NK-92 treated with Interleukin-12 subunit alpha and Interleukin-12 subunit beta, amount 100 ng/mL, for 24 hours (cell line): ENCODE results near the gene ERICH6B.
"Not testable (repeated sequence)": the region's sequence is repeated elsewhere in the genome, so short reads cannot be mapped to it uniquely, and the experiment has no call there.

Source experiments
- DNase-seq: peaks from one replicate; lab custom pipeline; 2025; lab: John Stamatoyannopoulos, UW

ERICH6B gene

GRCh38 chr13:45615501-45616101, at the start of gene ERICH6B:
ERICH6B (minus strand) TSS chr13:45615739; CDS start chr13:45597005, 18,734 bp downstream.
- DNase-seq: no peak

GRCh38 chr13:45662903-45663302, 47.4 kb upstream of the ERICH6B start:
- DNase-seq: not testable (repeated sequence)

GRCh38 chr13:45662162-45662561, 46.6 kb upstream of the ERICH6B start:
- no peak for DNase-seq

GRCh38 chr13:45660458-45660857, 44.9 kb upstream of the ERICH6B start:
- not testable (repeated sequence) for DNase-seq

- DNase-seq: no peak
Measured at GRCh38 chr13:45659536-45659935, 44.0 kb upstream of the ERICH6B start.

GRCh38 chr13:45658586-45659235, 43.2 kb upstream of the ERICH6B start:
- DNase-seq: no peak

- no peak for DNase-seq
Measured at GRCh38 chr13:45654633-45655349, 39.3 kb upstream of the ERICH6B start.

GRCh38 chr13:45645263-45645662, 29.7 kb upstream of the ERICH6B start:
- DNase-seq: not testable (repeated sequence)

- not testable (repeated sequence) for DNase-seq
Measured at GRCh38 chr13:45642159-45642558, 26.6 kb upstream of the ERICH6B start.

GRCh38 chr13:45635291-45635690, 19.8 kb upstream of the ERICH6B start:
- DNase-seq: not testable (repeated sequence)

- DNase-seq: no peak
Measured at GRCh38 chr13:45630791-45631190, 15.3 kb upstream of the ERICH6B start.

GRCh38 chr13:45629940-45630339, 14.4 kb upstream of the ERICH6B start:
- no peak for DNase-seq

GRCh38 chr13:45628094-45628493, 12.6 kb upstream of the ERICH6B start:
- DNase-seq: no peak

GRCh38 chr13:45627656-45628055, 12.1 kb upstream of the ERICH6B start:
- no peak for DNase-seq

GRCh38 chr13:45626731-45627374, 11.3 kb upstream of the ERICH6B start:
- DNase-seq: no peak

GRCh38 chr13:45623516-45624090, 8.1 kb upstream of the ERICH6B start:
- no peak for DNase-seq

GRCh38 chr13:45621950-45622349, 6.4 kb upstream of the ERICH6B start:
- no peak for DNase-seq

- DNase-seq: no peak
Measured at GRCh38 chr13:45607931-45608330, 7.6 kb downstream of the ERICH6B start.

- no peak for DNase-seq
Measured at GRCh38 chr13:45604892-45605291, 10.6 kb downstream of the ERICH6B start.

GRCh38 chr13:45603338-45603737, 12.2 kb downstream of the ERICH6B start:
- no peak for DNase-seq

- DNase-seq: no peak
Measured at GRCh38 chr13:45602183-45603170, 13.1 kb downstream of the ERICH6B start.
